HUES64 (cell line): Measurements from ENCODE around the gene SSRP1.
"Not testable (repeated sequence)": the region's sequence is repeated elsewhere in the genome, so short reads cannot be mapped to it uniquely, and the experiment has no call there.

Experiments
- H3K27ac ChIP-seq: 2 replicates; pipeline ENCODE4 v1.7.0; 2013; ENCODE audit warnings: low read depth, low read length, inconsistent platforms
- H3K27me3 ChIP-seq: 2 replicates; pipeline ENCODE4 v1.6.1; 2013; ENCODE audit warnings: mild to moderate bottlenecking, low read length; ENCODE audit not compliant: insufficient read depth
- H3K36me3 ChIP-seq: 2 replicates; pipeline ENCODE4 v1.6.1; 2013; ENCODE audit warnings: mild to moderate bottlenecking, low read length; ENCODE audit not compliant: insufficient read depth
- H3K4me1 ChIP-seq: 2 replicates; pipeline ENCODE4 v1.6.1; 2013; ENCODE audit warnings: mild to moderate bottlenecking, low read length, moderate library complexity; ENCODE audit not compliant: insufficient read depth
- H3K4me3 ChIP-seq: 2 replicates; pipeline ENCODE4 v1.5.1; 2013; ENCODE audit warnings: mild to moderate bottlenecking, low read length, moderate library complexity
- H3K9ac ChIP-seq: 2 replicates; pipeline ENCODE4 v1.6.1; 2013; ENCODE audit warnings: mild to moderate bottlenecking, low read depth, low read length
- H3K9me3 ChIP-seq: 2 replicates; pipeline ENCODE4 v1.6.1; 2013; ENCODE audit warnings: low read depth, low read length; ENCODE audit not compliant: insufficient read depth
- WGBS: fragments of 150-250, 120-280 bp; methylation state at CpG from one replicate; pipeline ENCODE4 v1.1.7; 2013; ENCODE audit warnings: missing lambda C conversion rate; 5-methylcytosine and 5-hydroxymethylcytosine counted together

SSRP1 gene

DNA sequence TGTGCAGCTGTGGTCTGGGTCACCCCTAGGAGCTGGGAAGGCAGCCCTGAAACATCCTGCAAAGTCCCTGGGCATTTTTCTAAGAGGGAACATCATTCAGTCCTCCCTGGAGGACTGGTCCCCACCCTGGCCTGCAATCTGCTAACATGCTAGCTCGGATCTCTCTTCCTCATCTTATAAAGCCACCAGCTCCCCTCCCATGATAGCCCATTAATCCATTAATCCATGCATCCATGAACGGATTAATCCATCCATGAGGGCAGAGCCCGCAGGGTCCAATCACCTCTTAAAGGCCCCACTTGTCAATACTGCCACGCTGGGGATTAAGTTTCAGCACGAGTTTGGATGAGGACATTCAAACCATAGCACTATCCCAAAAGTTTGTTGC lies 33.1 kb upstream of the SSRP1 start:
- H3K9me3 ChIP-seq = no peaks in the 10 kb centered on the region
- H3K27ac ChIP-seq = no peak overlapping the region
- 91% methylated on average over 5 of the region's 5 CpGs for WGBS
- no peaks in the 10 kb centered on the region for H3K36me3 ChIP-seq
- no peak overlapping the region for H3K4me3 ChIP-seq
- H3K4me1 ChIP-seq = peaks cover 18% of the 10 kb centered on the region
- no peaks in the 10 kb centered on the region for H3K27me3 ChIP-seq
- H3K9ac ChIP-seq = no peak overlapping the region

GRCh38 chr11:57368106-57368844 lies 32.6 kb upstream of the SSRP1 start:
- no peaks in the 10 kb centered on the region for H3K9me3 ChIP-seq
- no peak overlapping the region for H3K4me3 ChIP-seq
- no peaks in the 10 kb centered on the region for H3K36me3 ChIP-seq
- no peak overlapping the region for H3K9ac ChIP-seq
- H3K27ac ChIP-seq = no peak overlapping the region
- WGBS = 86% methylated on average over 19 of the region's 19 CpGs
- peaks cover 18% of the 10 kb centered on the region for H3K4me1 ChIP-seq
- no peaks in the 10 kb centered on the region for H3K27me3 ChIP-seq

GRCh38 chr11:57364851-57365660 lies 29.4 kb upstream of the SSRP1 start:
- Histone ChIP-seq H3K27me3 (no peaks in the 10 kb centered on the region), H3K9ac (no peak overlapping the region), H3K9me3 (no peaks in the 10 kb centered on the region), H3K4me3 (no peak overlapping the region), H3K36me3 (no peaks in the 10 kb centered on the region), H3K27ac (no peak overlapping the region; the same call in 1 of the 2 replicates), H3K4me1 (peaks cover 18% of the 10 kb centered on the region)
- WGBS = 60% methylated on average over 9 of the region's 9 CpGs

DNA sequence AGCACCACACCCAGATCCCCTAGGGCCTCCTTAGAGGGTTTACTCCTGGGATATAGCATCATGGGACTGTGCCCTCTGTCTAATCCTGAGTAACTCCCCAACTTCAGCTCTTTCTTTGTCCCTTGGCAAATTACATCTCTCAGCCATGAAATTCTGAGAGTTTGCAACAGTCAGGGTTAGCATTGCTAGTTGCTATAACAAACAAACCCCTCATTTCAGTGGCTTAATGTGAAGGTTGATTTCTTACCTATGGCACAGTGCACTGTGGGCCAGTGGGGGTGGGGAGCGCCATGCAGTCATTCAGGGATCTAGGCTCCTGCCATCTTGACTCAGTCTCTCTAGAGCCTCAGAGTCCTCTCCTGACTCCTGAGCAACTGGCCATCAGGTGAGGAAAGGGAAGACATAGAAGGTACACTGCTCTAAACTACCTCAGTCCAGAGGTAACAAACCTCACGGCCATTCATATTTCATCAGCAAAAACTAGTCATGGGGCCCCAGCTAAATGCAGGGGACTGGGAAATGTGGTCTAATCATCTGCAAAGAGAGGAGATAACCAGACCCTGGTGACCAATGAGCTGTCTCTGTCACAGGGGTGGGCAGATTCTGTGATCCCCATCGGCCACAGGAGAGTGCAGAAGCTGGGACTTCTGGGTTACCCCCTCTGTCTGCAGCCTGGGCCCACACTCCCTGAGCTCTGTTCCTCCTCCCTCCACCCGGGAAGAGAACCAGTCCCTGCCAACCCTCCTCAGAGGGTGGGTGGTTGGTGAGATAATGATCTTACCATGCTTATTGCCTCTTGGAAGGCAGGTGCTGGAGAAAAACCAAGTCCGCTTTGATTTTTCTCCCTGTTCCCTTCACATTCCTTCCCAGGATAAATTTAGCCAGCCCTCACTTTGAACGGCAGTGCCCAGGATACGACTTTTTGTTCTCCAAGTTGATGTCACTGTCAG lies 27.7 kb upstream of the SSRP1 start:
- Histone ChIP-seq H3K4me3 (no peak overlapping the region), H3K27me3 (no peaks in the 10 kb centered on the region), H3K4me1 (peaks cover 18% of the 10 kb centered on the region), H3K9ac (no peak overlapping the region), H3K9me3 (no peaks in the 10 kb centered on the region), H3K36me3 (no peaks in the 10 kb centered on the region), H3K27ac (no peak overlapping the region)
- 80% methylated on average over 6 of the region's 7 CpGs for WGBS

DNA sequence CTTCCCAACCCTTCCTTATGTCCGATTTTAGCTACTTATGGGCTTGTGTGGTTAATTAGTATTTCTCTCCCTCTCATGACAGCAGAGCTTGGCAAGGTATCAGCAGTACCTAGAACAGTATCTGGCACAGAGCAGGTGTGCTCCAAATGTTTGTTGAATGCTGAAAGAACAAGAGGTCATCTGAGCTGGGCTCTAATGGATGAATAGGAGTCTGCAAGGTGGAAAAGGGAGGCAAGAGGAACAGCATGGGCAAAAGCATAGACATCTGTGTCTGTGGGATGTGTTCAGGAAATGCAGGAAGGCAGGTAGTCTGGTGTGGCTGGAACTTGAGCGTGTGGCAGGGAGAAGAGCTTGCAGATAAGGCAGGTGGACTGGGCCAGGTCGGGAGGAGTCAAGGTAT lies 26.2 kb upstream of the SSRP1 start:
- Histone ChIP-seq H3K4me1 (peaks cover 18% of the 10 kb centered on the region), H3K27me3 (no peaks in the 10 kb centered on the region), H3K36me3 (no peaks in the 10 kb centered on the region), H3K4me3 (no peak overlapping the region), H3K9ac (no peak overlapping the region), H3K9me3 (no peaks in the 10 kb centered on the region), H3K27ac (no peak overlapping the region)
- WGBS = 81% methylated on average over 2 of the region's 3 CpGs

- H3K9me3 ChIP-seq, H3K9ac ChIP-seq, H3K36me3 ChIP-seq, H3K4me3 ChIP-seq, H3K27me3 ChIP-seq, H3K27ac ChIP-seq: not testable (repeated sequence)
- peaks cover 18% of the 10 kb centered on the region for H3K4me1 ChIP-seq
Observed at GRCh38 chr11:57361420-57361819, 25.7 kb upstream of the SSRP1 start.

GRCh38 chr11:57360991-57361390 lies 25.3 kb upstream of the SSRP1 start:
- H3K36me3 ChIP-seq = no peaks in the 10 kb centered on the region
- peaks cover 14% of the 10 kb centered on the region for H3K4me1 ChIP-seq
- H3K27me3 ChIP-seq = no peaks in the 10 kb centered on the region
- H3K9me3 ChIP-seq = no peaks in the 10 kb centered on the region
- no peak overlapping the region for H3K4me3 ChIP-seq
- H3K9ac ChIP-seq = no peak overlapping the region
- H3K27ac ChIP-seq = no peak overlapping the region
- 94% methylated on average over 8 of the region's 8 CpGs for WGBS

DNA sequence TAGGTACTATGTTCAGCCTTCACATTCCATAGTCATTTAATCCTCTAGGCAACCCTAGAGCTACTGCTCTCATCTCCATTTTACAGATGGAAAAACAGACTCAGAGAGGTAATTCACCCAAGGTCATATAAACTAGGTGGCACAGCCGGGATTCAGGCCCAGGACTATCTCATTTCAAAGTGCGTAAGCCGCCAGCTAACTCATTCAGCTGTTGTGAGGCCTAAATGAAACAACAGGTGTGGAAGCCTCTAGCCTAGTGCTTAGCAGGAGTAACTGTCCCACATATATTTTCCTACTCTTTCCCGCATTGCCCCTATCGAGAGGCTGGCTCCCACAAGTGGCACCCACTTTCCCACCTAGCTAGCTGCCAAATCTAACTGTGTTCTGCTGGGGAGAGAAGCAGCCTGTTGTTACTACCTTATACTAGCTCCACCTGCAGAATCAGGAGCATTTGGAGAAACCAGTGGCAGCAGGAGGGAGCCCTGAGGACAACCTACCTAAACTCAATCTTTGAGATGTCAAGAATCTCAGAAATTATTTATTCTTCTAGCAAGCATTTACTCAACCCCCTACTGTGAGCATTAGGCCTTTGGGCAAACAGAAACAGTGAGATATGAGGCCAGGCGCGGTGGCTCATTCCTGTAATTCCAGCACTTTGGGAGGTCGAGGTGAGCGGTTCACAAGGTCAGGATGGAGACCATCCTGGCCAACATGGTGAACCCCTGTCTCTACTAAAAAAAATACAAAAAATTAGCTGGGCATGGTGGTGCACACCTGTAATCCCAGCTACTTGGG lies 24.4 kb upstream of the SSRP1 start:
- 84% methylated on average over 9 of the region's 9 CpGs for WGBS
- Histone ChIP-seq H3K27me3 (no peaks in the 10 kb centered on the region), H3K9ac (no peak overlapping the region), H3K4me3 (no peak overlapping the region), H3K36me3 (no peaks in the 10 kb centered on the region), H3K9me3 (no peaks in the 10 kb centered on the region), H3K27ac (no peak overlapping the region), H3K4me1 (peaks cover 6% of the 10 kb centered on the region; the same call in 1 of the 2 replicates)

DNA sequence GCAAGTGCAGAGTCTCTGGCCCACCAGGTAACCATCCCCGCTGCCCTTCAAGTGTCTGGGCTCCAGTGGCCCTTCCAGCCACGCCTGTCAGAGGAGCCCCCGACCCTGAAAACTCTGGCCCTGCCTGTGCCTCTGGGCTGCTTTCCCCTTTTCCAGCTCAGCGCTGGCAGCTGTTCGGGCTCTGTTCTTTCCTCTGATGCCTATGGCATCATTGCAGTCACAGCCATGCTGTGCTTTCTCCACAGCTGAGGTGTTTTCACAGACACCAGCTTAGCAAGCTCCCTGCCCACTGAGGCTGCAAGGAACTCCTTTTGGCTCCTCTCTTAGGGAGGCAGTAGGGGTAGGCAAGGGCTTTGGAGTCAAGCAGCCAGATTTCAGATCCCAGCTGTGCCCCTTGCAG lies 23.7 kb upstream of the SSRP1 start:
- Histone ChIP-seq H3K27ac (no peak overlapping the region), H3K36me3 (no peaks in the 10 kb centered on the region), H3K27me3 (no peaks in the 10 kb centered on the region), H3K9ac (no peak overlapping the region), H3K9me3 (no peaks in the 10 kb centered on the region), H3K4me3 (no peak overlapping the region), H3K4me1 (no peaks in the 10 kb centered on the region)
- WGBS = 87% methylated on average over 5 of the region's 5 CpGs

DNA sequence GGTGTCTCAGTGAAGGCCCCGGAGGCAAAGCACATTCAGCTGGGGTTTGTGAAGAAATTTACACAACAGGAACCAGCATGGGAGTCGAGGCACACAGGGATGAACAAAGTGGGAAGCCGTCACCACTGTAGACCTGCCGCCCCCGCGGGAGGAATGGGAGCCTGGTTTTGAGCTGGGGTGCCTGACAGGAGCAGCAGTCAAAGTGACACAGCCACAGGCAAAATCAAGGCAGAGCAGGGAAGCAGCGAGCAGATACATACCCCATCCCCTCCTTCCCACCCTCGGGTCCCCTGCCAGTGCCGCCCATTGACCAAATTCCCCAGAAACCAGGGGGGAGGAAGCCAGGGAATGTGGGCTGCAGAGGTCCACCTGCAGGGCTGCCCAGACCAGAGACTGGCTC lies 23.3 kb upstream of the SSRP1 start:
- Histone ChIP-seq H3K36me3 (no peaks in the 10 kb centered on the region), H3K27ac (no peak overlapping the region), H3K4me3 (no peak overlapping the region), H3K4me1 (no peaks in the 10 kb centered on the region), H3K27me3 (no peaks in the 10 kb centered on the region), H3K9ac (no peak overlapping the region), H3K9me3 (no peaks in the 10 kb centered on the region)
- 80% methylated on average over 9 of the region's 9 CpGs for WGBS
